SK-N-SH treated with all-trans-retinoic acid at 6 μM for 48 hours (cell line): Measurements from ENCODE around the gene GTF2IRD1.
"Not testable (repeated sequence)": the region's sequence is repeated elsewhere in the genome, so short reads cannot be mapped to it uniquely, and the experiment has no call there.

Source experiments
- ATAC-seq: fragments of 200-7000 bp; cut with Tn5 transposase; 3 replicates; pipeline ENCODE4 v1.9.1; 2020; ENCODE audit warnings: mild to moderate bottlenecking, moderate library complexity
- ARNTL ChIP-seq: fragments of 450-650 bp; formaldehyde crosslinking; IDR thresholded peaks from 2 replicates; pipeline ENCODE4 v1.5.0; 2020; ENCODE audit warnings: low read depth, mild to moderate bottlenecking, moderate library complexity, borderline replicate concordance
- BACH2 ChIP-seq: fragments of 250-450 bp; sonication (Bioruptor Pico); IDR thresholded peaks from 2 replicates; pipeline ENCODE4 v1.9.0; 2021; ENCODE audit warnings: mild to moderate bottlenecking, borderline replicate concordance
- CSDC2 ChIP-seq: fragments of 250-450 bp; sonication (Bioruptor Pico); IDR thresholded peaks from 2 replicates; pipeline ENCODE4 v1.5.0; 2020; ENCODE audit warnings: mild to moderate bottlenecking, moderate library complexity
- ESRRG ChIP-seq: fragments of 250-450 bp; sonication (Bioruptor Pico); IDR thresholded peaks from 2 replicates; pipeline ENCODE4 v1.6.1; 2021; ENCODE audit warnings: mild to moderate bottlenecking
- GLIS3 ChIP-seq: fragments of 250-450 bp; sonication (Bioruptor Pico); IDR thresholded peaks from 2 replicates; pipeline ENCODE4 v1.5.0; 2020; ENCODE audit warnings: mild to moderate bottlenecking, moderate library complexity
- ISL1 ChIP-seq: fragments of 250-450 bp; sonication (Bioruptor Pico); IDR thresholded peaks from 2 replicates; pipeline ENCODE4 v2.1.2; 2022; ENCODE audit warnings: mild to moderate bottlenecking, moderate library complexity
- OSR1 ChIP-seq: fragments of 250-450 bp; sonication (Bioruptor Pico); IDR thresholded peaks from 2 replicates; pipeline ENCODE4 v1.8.0; 2022; ENCODE audit warnings: moderate library complexity, mild to moderate bottlenecking, inconsistent platforms
- PPARA ChIP-seq: fragments of 250-450 bp; sonication (Bioruptor Pico); IDR thresholded peaks from 2 replicates; pipeline ENCODE4 v1.5.0; 2020; ENCODE audit warnings: mild to moderate bottlenecking, borderline replicate concordance
- RARB ChIP-seq: fragments of 250-450 bp; sonication (Bioruptor Pico); IDR thresholded peaks from 2 replicates; pipeline ENCODE4 v1.8.0; 2021; ENCODE audit warnings: mild to moderate bottlenecking, moderate library complexity
- SNAI2 ChIP-seq: fragments of 250-450 bp; sonication (Bioruptor Pico); IDR thresholded peaks from 2 replicates; pipeline ENCODE4 v1.5.0; 2020; ENCODE audit warnings: mild to moderate bottlenecking, moderate library complexity
- TCF4 ChIP-seq: fragments of 250-450 bp; sonication (Bioruptor Pico); IDR thresholded peaks from 2 replicates; pipeline ENCODE4 v1.8.0; 2021; ENCODE audit warnings: mild to moderate bottlenecking, moderate library complexity, borderline replicate concordance
- ZC3H10 ChIP-seq: fragments of 250-450 bp; sonication (Bioruptor Pico); IDR thresholded peaks from 2 replicates; pipeline ENCODE4 v1.5.1; 2021; ENCODE audit warnings: mild to moderate bottlenecking, moderate library complexity
- ZFP3 ChIP-seq: fragments of 250-450 bp; sonication (Bioruptor Pico); IDR thresholded peaks from 2 replicates; pipeline ENCODE4 v1.5.0; 2020; ENCODE audit warnings: mild to moderate bottlenecking, moderate library complexity
- ZFP30 ChIP-seq: fragments of 450-650 bp; formaldehyde crosslinking; IDR thresholded peaks from 2 replicates; pipeline ENCODE4 v1.5.0; 2022; ENCODE audit warnings: mild to moderate bottlenecking, moderate library complexity
- ZNF565 ChIP-seq: fragments of 450-650 bp; formaldehyde crosslinking; conservative IDR thresholded peaks from 2 replicates; pipeline ENCODE4 v1.5.0; 2020; ENCODE audit warnings: low read depth, mild to moderate bottlenecking, moderate library complexity
- ZNF70 ChIP-seq: fragments of 450-650 bp; formaldehyde crosslinking; IDR thresholded peaks from 2 replicates; pipeline ENCODE4 v1.5.0; 2020; ENCODE audit warnings: mild to moderate bottlenecking, moderate library complexity
- ZNF8 ChIP-seq: fragments of 450-650 bp; formaldehyde crosslinking; IDR thresholded peaks from 2 replicates; pipeline ENCODE4 v1.5.0; 2020; ENCODE audit warnings: mild to moderate bottlenecking, moderate library complexity
- TF ChIP-seq, protein P1 (sequence below): fragments of 250-450 bp; sonication (Bioruptor Pico); IDR thresholded peaks from 2 replicates; pipeline ENCODE4 v1.5.0; 2020; ENCODE audit warnings: mild to moderate bottlenecking, moderate library complexity
- TF ChIP-seq, protein P2 (sequence below): fragments of 250-450 bp; sonication (Bioruptor Pico); IDR thresholded peaks from 2 replicates; pipeline ENCODE4 v1.8.0; 2020; ENCODE audit warnings: mild to moderate bottlenecking, moderate library complexity, borderline replicate concordance
- TF ChIP-seq, protein P3 (sequence below): fragments of 250-450 bp; sonication (Bioruptor Pico); IDR thresholded peaks from 2 replicates; pipeline ENCODE4 v1.5.1; 2020; ENCODE audit warnings: low read depth, mild to moderate bottlenecking, moderate library complexity
- TF ChIP-seq, protein P4 (sequence below): fragments of 250-450 bp; sonication (Bioruptor Pico); IDR thresholded peaks from 2 replicates; pipeline ENCODE4 v1.8.0; 2021; ENCODE audit warnings: low read depth, mild to moderate bottlenecking, moderate library complexity, borderline replicate concordance

GTF2IRD1 gene

DNA sequence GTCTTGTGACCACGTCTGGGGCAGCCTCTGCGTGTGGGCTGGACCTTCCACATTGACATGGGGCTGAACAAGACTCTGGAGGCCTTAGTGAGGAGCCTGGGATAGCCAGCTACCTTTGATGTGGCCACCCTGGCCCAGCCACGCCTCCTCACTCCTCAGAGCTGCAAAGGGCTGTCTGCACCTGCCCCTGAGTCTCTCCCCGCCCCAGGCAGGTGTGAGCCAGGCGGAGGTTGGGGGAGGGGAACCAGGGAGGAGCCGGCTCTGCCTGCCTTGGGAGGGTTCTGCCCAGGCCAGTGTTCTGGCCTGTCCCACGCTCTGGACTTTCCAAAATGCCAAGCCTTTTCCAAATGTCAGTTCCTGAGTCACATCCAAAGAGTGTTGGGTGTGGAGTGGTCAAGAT, 72.2 kb downstream of the GTF2IRD1 start:
- TF ChIP-seq ZNF565 (CRISPR knock-in tag) (no peak), PPARA (CRISPR knock-in tag) (no peak), RARB (CRISPR knock-in tag) (no peak), CSDC2 (no peak), TCF4 (CRISPR knock-in tag) (no peak)
- TF ChIP-seq, protein P1, sequence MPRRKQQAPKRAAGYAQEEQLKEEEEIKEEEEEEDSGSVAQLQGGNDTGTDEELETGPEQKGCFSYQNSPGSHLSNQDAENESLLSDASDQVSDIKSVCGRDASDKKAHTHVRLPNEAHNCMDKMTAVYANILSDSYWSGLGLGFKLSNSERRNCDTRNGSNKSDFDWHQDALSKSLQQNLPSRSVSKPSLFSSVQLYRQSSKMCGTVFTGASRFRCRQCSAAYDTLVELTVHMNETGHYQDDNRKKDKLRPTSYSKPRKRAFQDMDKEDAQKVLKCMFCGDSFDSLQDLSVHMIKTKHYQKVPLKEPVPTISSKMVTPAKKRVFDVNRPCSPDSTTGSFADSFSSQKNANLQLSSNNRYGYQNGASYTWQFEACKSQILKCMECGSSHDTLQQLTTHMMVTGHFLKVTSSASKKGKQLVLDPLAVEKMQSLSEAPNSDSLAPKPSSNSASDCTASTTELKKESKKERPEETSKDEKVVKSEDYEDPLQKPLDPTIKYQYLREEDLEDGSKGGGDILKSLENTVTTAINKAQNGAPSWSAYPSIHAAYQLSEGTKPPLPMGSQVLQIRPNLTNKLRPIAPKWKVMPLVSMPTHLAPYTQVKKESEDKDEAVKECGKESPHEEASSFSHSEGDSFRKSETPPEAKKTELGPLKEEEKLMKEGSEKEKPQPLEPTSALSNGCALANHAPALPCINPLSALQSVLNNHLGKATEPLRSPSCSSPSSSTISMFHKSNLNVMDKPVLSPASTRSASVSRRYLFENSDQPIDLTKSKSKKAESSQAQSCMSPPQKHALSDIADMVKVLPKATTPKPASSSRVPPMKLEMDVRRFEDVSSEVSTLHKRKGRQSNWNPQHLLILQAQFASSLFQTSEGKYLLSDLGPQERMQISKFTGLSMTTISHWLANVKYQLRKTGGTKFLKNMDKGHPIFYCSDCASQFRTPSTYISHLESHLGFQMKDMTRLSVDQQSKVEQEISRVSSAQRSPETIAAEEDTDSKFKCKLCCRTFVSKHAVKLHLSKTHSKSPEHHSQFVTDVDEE (CRISPR knock-in tag): no peak
- TF ChIP-seq, all 23 proteins: peak for 0
- no peak for ATAC-seq

DNA sequence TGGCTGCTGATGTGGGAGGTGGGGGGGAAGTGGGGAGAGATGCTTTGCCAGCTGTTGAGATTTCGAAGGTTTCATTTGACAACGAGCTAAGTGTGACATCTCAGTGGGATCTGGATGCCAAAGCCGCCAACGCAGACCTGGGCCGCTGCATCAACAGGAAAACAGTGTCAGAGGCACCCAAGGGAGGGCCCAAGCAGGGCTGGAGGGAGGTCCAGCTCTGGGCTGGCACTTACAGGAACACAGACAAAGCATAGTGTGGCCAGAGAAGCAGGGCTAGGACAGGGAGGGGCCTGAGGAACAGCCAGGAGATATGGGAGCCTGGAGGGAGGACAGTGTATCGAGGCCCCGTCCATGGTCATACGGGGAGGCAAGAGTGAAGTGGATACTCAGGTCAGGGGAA, 73.1 kb downstream of the GTF2IRD1 start:
- no peak for TF ChIP-seq ZFP3
- TF ChIP-seq BACH2: no peak
- no peak for TF ChIP-seq GLIS3 (CRISPR knock-in tag)
- no peak for TF ChIP-seq ZNF70 (CRISPR knock-in tag)
- TF ChIP-seq SNAI2 (CRISPR knock-in tag): no peak
- TF ChIP-seq ZNF565 (CRISPR knock-in tag): no peak
- TF ChIP-seq, protein P2, sequence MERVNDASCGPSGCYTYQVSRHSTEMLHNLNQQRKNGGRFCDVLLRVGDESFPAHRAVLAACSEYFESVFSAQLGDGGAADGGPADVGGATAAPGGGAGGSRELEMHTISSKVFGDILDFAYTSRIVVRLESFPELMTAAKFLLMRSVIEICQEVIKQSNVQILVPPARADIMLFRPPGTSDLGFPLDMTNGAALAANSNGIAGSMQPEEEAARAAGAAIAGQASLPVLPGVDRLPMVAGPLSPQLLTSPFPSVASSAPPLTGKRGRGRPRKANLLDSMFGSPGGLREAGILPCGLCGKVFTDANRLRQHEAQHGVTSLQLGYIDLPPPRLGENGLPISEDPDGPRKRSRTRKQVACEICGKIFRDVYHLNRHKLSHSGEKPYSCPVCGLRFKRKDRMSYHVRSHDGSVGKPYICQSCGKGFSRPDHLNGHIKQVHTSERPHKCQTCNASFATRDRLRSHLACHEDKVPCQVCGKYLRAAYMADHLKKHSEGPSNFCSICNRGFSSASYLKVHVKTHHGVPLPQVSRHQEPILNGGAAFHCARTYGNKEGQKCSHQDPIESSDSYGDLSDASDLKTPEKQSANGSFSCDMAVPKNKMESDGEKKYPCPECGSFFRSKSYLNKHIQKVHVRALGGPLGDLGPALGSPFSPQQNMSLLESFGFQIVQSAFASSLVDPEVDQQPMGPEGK: no peak
- no peak for TF ChIP-seq ZNF8 (CRISPR knock-in tag)
- TF ChIP-seq PPARA (CRISPR knock-in tag): no peak
- no peak for TF ChIP-seq ZC3H10 (CRISPR knock-in tag)
- TF ChIP-seq, protein P1 (CRISPR knock-in tag): no peak
- TF ChIP-seq TCF4 (CRISPR knock-in tag): no peak

DNA sequence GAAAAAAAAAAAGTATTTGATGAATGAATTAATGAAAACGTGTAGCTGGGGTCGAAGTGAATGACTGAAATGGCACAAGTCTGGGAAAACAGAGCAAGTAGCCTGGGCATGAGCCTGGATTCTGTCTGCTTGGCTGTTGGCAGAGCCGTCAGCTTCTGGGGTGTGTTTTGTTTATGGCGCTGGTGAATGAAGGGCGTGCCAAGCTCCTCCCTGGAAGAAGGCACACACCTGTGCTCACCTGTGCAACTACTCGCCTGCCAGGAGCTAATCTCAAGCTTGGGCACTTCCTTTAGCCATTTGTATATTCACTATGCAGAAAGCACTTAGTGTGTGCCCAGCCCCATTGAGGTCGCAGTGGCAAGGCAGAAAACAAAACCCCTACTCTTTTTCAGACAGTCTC, 74.1 kb downstream of the GTF2IRD1 start:
- ATAC-seq: no peak
- TF ChIP-seq ISL1 (CRISPR knock-in tag) (no peak), OSR1 (no peak), TCF4 (CRISPR knock-in tag) (no peak), PPARA (CRISPR knock-in tag) (no peak), ZNF565 (CRISPR knock-in tag) (no peak), ZNF8 (CRISPR knock-in tag) (no peak), ZFP30 (no peak), ESRRG (CRISPR knock-in tag) (no peak), ARNTL (CRISPR knock-in tag) (no peak)
- TF ChIP-seq, protein P3, sequence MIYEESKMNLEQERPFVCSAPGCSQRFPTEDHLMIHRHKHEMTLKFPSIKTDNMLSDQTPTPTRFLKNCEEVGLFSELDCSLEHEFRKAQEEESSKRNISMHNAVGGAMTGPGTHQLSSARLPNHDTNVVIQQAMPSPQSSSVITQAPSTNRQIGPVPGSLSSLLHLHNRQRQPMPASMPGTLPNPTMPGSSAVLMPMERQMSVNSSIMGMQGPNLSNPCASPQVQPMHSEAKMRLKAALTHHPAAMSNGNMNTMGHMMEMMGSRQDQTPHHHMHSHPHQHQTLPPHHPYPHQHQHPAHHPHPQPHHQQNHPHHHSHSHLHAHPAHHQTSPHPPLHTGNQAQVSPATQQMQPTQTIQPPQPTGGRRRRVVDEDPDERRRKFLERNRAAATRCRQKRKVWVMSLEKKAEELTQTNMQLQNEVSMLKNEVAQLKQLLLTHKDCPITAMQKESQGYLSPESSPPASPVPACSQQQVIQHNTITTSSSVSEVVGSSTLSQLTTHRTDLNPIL (CRISPR knock-in tag): no peak
- TF ChIP-seq, protein P1 (CRISPR knock-in tag): no peak
- TF ChIP-seq, protein P2: no peak
- TF ChIP-seq, protein P4, sequence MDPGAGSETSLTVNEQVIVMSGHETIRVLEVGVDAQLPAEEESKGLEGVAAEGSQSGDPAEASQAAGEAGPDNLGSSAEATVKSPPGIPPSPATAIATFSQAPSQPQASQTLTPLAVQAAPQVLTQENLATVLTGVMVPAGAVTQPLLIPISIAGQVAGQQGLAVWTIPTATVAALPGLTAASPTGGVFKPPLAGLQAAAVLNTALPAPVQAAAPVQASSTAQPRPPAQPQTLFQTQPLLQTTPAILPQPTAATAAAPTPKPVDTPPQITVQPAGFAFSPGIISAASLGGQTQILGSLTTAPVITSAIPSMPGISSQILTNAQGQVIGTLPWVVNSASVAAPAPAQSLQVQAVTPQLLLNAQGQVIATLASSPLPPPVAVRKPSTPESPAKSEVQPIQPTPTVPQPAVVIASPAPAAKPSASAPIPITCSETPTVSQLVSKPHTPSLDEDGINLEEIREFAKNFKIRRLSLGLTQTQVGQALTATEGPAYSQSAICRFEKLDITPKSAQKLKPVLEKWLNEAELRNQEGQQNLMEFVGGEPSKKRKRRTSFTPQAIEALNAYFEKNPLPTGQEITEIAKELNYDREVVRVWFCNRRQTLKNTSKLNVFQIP: no peak

More for the DNA sequence above, 73.1 kb downstream of the GTF2IRD1 start:
- no peak for ATAC-seq

DNA sequence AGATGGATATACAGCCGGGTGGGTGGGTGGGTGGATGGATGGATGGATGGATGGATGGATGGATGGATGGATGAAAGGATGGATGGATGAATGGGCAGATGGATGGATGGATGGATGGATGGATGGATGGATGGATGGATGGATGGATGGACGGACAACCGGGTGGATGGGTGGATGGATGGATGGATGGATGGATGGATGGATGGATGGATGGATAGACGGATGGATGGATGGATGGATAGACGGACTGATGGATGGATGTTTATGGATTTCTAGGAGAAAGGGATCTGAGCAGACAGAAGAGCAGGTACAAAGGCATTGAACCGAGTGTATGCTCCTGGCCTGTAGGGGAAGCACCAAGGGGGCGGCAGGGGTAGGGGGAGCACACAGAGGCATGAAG, 75.1 kb downstream of the GTF2IRD1 start:
- ATAC-seq: not testable (repeated sequence)
